Kidney tubule cell (primary cell): Measurements from ENCODE around the gene TTLL5.
"Not testable (repeated sequence)": the region's sequence is repeated elsewhere in the genome, so short reads cannot be mapped to it uniquely, and the experiment has no call there.

ENCODE experiments used
- DNase-seq: peaks from one replicate; pipeline ENCODE4 v3.0.0-alpha.2; 2018; ENCODE audit warnings: low spot score

Gene TTLL5

GRCh38 chr14:75915045-75915444 lies 254.0 kb downstream of the TTLL5 start:
- DNase-seq: no peak

- no peak for DNase-seq
These were observed 256.4 kb downstream of the TTLL5 start for GRCh38 chr14:75917322-75917945.

DNA sequence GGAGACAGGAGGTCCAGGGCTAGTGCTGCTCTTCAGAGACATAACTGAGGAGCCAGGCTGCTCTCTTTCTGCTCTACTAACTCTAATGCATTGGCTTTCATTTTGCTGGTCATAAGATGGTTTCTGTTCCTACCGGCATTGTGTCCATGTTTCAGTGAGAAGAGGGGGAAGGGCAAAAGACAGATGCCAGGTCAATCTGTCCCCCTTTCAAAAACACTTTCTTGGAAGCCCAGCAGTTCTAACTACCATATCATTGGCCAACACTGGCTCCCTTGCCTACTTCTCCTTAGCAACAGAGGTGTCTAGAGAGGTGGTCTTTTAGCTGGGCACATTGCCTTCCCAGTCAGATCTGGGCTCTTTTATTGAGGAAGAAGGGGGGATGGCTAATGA lies 256.9 kb downstream of the TTLL5 start:
- DNase-seq: no peak

GRCh38 chr14:75920421-75920820 lies 259.4 kb downstream of the TTLL5 start:
- not testable (repeated sequence) for DNase-seq

GRCh38 chr14:75925141-75925840 lies 264.2 kb downstream of the TTLL5 start:
- not testable (repeated sequence) for DNase-seq

DNA sequence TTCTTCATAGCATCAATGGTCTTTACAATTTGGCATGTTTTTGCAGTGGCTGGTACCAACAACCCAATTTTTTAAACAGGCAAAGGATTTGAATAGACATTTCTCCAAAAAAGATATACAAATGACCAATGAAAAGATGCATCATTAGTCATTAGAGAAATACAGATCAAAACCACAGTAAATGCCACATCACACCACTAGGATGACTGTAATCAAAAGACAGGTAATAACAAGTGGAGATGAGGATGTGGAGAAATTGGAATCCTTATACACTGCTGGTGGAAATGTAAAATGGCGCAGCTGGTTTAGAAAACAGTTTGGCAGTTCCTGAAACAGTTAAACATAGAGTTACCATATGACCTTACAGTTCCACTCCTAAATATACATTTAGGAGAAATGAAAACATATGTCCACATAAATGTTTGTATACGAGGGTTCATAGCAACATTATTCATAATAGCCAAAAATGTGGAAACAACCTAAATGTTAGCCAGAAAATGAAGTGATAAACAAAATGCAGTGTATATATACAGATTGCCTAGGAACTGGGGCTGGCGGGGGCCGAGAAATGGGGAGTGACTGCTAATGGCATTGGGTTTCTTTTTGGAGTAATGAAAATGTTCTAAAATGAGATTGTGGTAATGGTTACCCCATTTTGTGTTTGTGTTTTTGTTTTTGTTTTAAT lies 265.5 kb downstream of the TTLL5 start:
- DNase-seq: no peak

GRCh38 chr14:75927564-75928087 lies 266.6 kb downstream of the TTLL5 start:
- no peak for DNase-seq

GRCh38 chr14:75928690-75929181 lies 267.7 kb downstream of the TTLL5 start:
- no peak for DNase-seq

- no peak for DNase-seq
These were observed 272.8 kb downstream of the TTLL5 start for GRCh38 chr14:75933712-75934296.

DNA sequence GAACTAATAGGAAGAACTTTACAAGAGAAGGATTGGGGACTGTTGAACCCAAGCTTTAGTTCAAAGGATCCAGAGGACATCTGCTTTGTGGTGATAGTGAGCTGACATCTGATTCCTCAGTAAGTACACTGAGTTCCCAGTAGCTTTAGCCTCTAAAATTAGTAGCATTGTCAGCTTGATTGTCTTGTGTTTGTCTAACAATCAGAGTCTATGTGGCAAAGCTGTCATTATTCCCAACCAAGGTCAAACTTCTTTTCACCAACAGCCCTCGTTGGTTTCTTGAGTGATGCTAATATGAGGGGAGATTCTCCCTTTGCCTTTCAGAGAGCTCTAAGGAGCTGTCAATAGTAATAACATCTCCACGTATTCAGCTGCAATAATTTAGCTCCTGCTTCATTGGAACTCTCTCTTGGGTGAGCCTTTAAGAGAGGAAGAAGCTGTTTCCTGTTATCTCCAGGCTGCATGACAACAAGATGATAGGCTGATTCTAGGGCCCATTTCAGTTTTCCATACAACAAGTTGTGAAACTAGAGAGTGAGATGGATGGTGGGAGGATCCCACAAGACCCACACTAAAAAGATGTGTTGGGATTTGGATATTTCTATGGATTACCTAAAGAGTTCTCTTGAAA lies 274.1 kb downstream of the TTLL5 start:
- DNase-seq: no peak

GRCh38 chr14:75939200-75939599 lies 278.2 kb downstream of the TTLL5 start:
- DNase-seq: no peak

GRCh38 chr14:75941030-75941429 lies 280.0 kb downstream of the TTLL5 start:
- no peak for DNase-seq

- DNase-seq: no peak
These were observed 283.7 kb downstream of the TTLL5 start for GRCh38 chr14:75944607-75945241.

DNA sequence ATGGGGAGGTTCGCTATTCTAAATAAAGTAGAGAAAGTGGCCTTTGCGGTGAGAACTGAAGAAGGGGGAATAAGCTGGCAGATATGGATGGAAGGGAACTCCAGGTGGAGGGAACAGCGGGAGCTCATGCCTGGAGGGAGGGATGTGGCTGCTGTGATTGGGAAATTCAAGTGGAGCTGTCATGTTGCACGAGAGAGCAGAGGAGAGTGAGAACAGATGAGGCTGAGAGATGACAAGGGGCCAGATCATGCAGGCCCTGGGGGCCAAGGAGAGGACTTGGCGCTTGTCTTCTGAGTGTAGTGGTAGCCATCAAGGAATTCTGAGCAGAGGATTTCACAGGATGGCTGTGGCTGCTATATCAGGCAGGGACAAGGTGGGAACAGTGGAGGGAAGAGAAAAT lies 285.7 kb downstream of the TTLL5 start:
- no peak for DNase-seq

GRCh38 chr14:75952489-75952888 lies 291.4 kb downstream of the TTLL5 start:
- DNase-seq: no peak

DNA sequence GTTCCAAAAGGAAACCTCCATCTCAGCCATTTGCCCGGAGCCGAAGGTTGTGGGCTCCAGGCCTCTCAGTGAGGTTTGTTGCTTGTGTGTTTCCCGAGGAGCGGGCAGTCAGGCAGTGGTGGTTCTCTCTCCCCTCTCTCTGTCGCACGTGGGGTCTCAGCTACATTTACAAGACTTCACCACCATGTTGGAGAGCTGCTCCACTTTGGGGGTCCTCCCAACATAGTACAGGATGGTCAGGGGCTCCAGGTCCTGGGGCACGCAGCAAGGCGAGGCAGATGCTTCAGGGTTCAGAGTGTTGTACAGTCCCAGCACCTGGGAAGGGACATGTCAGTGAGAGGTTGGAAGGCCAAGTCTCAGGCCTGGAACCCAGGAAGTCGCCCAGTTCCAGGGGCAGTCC lies 298.0 kb downstream of the TTLL5 start:
- DNase-seq: no peak

GRCh38 chr14:75960231-75960630 lies 299.2 kb downstream of the TTLL5 start:
- DNase-seq: no peak

DNA sequence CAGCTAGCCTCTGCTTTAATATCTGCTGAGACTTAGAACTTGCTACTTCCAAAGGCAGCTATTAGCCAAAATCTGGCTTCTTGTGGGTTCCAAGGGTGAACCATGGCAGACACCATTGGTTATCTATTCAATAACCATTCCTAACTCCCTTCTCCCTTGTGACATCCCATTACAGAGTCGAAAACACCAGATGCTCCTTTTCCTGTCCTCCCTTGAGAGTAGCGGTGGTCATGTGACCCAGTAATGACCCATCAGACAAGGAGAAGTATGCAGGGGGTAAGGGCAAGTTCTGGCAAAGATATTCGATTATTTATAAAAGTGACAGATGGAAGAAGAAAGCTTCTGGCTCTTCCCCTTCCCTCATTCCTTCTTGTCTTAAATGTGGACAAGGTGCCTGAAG lies 300.6 kb downstream of the TTLL5 start:
- no peak for DNase-seq

GRCh38 chr14:75967866-75968265 lies 306.8 kb downstream of the TTLL5 start:
- DNase-seq: no peak

- DNase-seq: no peak
These were observed 307.4 kb downstream of the TTLL5 start for GRCh38 chr14:75968456-75968855.

DNA sequence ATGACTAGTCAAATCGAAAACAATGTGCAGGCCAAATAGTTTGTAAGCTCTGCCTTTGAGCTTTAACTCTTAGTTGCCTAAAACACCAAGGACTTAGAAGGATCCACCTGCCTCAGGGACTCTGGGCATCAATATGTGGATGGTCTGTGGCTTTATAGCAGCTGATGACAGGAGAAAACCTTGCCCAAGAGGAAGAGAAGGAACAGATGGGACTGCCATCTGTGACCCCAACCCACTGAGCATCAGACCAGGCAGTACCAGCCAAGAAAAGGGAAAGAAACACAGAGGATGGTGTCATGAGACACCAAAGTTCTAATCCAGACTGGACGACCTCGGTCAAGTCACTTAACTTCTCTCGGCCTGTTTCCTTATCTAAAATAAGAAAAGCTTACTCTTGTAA lies 308.1 kb downstream of the TTLL5 start:
- DNase-seq: no peak

- peak; percentile 28 for DNase-seq
These were observed 308.8 kb downstream of the TTLL5 start for GRCh38 chr14:75969891-75970290.
